C4-2B (cell line): ENCODE results near the gene ARHGAP22.

Experiments used
- ZFX ChIP-seq: fragments of 450-650 bp; IDR thresholded peaks from 2 replicates; pipeline ENCODE4 v1.6.1; 2017
- TF ChIP-seq, protein P1 (sequence below): fragments of 450-650 bp; conservative IDR thresholded peaks from 2 replicates; pipeline ENCODE4 v1.5.1; 2017; ENCODE audit warnings: mild to moderate bottlenecking

- TF ChIP-seq, protein P1, sequence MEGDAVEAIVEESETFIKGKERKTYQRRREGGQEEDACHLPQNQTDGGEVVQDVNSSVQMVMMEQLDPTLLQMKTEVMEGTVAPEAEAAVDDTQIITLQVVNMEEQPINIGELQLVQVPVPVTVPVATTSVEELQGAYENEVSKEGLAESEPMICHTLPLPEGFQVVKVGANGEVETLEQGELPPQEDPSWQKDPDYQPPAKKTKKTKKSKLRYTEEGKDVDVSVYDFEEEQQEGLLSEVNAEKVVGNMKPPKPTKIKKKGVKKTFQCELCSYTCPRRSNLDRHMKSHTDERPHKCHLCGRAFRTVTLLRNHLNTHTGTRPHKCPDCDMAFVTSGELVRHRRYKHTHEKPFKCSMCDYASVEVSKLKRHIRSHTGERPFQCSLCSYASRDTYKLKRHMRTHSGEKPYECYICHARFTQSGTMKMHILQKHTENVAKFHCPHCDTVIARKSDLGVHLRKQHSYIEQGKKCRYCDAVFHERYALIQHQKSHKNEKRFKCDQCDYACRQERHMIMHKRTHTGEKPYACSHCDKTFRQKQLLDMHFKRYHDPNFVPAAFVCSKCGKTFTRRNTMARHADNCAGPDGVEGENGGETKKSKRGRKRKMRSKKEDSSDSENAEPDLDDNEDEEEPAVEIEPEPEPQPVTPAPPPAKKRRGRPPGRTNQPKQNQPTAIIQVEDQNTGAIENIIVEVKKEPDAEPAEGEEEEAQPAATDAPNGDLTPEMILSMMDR: no peak
- no peak for TF ChIP-seq ZFX
These were observed 50.2 kb downstream of the ARHGAP22 start for GRCh38 chr10:48554656-48555055.
